Measurements from ENCODE around the gene HNRNPD.

DNA sequence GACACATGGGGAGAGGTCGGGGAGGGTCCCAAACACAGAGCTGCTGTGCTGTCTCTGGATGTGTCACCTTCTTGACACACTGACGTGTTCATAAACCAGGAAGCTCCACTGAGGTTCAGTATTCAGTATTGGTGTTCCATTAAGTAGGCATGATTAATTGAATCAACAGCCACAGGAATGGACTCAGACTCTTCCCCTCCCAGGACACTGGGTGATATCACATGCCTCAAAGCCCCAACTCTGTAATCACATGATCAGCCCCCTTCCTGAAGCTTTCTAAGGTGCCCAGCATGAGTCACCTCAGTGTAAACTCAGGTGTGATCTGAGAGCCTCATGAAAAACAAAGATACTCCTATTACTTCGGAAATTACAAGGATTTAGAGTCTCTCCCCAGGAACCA, 21.1 kb upstream of the HNRNPD start:
- TF ChIP-seq, protein P1, sequence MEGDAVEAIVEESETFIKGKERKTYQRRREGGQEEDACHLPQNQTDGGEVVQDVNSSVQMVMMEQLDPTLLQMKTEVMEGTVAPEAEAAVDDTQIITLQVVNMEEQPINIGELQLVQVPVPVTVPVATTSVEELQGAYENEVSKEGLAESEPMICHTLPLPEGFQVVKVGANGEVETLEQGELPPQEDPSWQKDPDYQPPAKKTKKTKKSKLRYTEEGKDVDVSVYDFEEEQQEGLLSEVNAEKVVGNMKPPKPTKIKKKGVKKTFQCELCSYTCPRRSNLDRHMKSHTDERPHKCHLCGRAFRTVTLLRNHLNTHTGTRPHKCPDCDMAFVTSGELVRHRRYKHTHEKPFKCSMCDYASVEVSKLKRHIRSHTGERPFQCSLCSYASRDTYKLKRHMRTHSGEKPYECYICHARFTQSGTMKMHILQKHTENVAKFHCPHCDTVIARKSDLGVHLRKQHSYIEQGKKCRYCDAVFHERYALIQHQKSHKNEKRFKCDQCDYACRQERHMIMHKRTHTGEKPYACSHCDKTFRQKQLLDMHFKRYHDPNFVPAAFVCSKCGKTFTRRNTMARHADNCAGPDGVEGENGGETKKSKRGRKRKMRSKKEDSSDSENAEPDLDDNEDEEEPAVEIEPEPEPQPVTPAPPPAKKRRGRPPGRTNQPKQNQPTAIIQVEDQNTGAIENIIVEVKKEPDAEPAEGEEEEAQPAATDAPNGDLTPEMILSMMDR (IDR thresholded peaks at IDR 0.05): no peak
- TF ChIP-seq ZFX (IDR thresholded peaks at IDR 0.05; ENCODE audit: borderline replicate concordance): no peak
